Right lung (tissue), 5 donors: Measurements from ENCODE around the gene SUSD2. TPM values are rescaled to one million over a fixed set of nuclear protein-coding genes. Genes with fewer than 3 reads are reported as not detected.
"Not testable (repeated sequence)": the region's sequence is repeated elsewhere in the genome, so short reads cannot be mapped to it uniquely, and the experiment has no call there.

Experiments
- DNase-seq, 2 donors: peaks; one replicate each; pipeline ENCODE4 v3.0.0-alpha.2; 2013
- polyA plus RNA-seq, 5 donors: library from polyadenylated mRNA; unstranded; fragments of 120-200 nt; gene quantifications; one replicate each; pipeline versions ENCODE4 v1.2.1 to v1.2.3, GENCODE V29; 2013; ENCODE audit warnings: inconsistent platforms in 1 of 5, low replicate concordance in 1 of 5; ENCODE audit not compliant: insufficient read length in 5 of 5, insufficient read depth in 1 of 5

Gene SUSD2
- polyA plus RNA-seq, 5 donors, result 6.3 to 21.8 (median 11.5) TPM

GRCh38 chr22:24188705-24189248 is 7.5 kb downstream of the SUSD2 start:
- DNase-seq, result no peak

DNA sequence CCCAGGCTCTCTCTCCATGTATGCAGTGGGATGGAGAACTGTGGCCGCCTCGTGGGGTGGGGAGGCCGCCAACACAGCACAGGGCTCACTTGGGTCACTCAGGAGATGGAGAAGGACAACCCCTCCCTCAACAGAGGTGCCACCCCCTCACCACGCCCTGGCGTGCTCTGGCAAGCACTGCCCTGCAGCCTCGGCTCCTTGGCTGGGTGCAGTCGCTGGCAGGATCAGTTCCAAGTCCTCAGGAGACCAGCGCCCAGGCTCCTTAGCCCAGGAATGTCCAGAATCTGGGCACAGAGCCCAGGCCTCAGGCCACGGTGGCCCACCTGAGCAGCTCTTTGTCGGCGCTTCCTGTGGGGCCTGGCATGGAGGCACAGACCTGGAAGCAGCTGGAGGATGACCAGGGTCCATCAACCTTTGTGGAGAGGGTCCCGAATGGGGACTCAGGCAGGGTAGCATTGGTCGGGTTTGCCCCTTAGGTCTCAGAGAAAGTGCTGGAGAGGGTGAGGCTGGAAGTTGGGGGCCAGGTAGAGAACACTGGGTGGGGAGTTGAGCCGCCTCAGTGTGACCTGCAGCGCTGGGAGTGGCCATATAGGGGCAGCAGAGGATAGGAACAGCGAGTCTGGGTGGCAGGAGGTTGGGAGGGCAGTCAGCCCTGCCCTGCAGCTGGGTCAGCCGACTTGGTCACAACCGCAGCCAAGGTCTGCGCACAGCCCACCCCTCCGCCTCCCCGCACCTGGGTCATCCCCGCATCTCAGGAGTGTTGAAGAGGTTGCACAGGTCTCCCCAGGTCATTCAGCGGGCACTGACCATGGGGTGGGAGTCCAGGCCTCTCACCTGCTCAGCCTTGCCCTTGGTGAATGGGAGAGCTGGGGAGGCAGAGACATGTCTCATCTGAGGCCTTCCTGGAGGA is 8.2 kb downstream of the SUSD2 start:
- peak; percentile 59 to 64 for DNase-seq

- no peak for DNase-seq
These were observed 8.9 kb downstream of the SUSD2 start for GRCh38 chr22:24190159-24190540.

- no peak for DNase-seq
These were observed 9.4 kb downstream of the SUSD2 start for GRCh38 chr22:24190596-24191208.

DNA sequence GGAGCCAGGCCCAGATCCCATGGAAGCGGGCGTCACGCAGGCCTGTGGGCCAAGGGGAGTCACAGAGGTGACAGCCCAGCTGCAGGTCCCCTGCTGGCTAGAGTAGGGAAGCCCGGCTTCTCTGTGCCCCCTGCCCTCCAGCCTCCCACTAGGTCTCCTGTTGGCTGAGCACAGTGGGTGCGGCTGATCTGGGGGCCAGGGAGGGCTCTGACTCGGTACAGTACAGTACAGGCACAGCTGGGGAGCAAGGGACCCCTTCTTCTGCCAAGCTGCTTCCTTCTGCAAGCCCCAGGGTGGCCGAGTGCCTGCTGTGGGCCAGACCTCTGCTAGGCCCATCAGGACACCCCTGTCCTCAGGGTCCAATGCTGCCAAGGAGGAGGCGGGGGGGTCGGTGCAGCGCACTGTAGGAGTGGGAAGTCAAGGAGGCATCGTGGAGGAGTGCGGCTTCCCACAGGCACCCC is 10.1 kb downstream of the SUSD2 start:
- no peak for DNase-seq

DNA sequence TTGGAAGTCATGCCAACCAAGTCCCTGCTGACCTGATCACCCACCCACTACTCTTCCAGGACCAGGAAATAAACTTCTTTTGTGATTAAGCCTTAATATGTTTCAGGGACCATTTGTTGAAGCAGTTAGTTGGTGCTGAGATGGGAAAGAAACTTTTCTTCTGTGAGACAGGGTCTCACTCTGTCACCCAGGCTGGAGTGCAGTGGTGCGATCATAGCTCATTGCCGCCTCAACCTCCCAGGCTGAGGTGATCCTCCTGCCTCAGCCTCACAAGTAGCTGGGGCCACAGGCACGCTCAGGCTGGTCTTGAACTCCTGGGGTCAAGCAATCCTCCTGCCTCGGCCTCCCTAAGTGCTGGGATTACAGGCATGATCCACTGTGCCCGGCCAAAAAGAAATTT is 10.6 kb downstream of the SUSD2 start:
- DNase-seq, result no peak

GRCh38 chr22:24198682-24199052 is 17.4 kb downstream of the SUSD2 start:
- no peak for DNase-seq

- DNase-seq, result no peak
These were observed 19.4 kb downstream of the SUSD2 start for GRCh38 chr22:24200619-24201212.

- DNase-seq, result no peak
These were observed 20.7 kb downstream of the SUSD2 start for GRCh38 chr22:24201681-24202614.

- not testable (repeated sequence) for DNase-seq
These were observed 22.6 kb downstream of the SUSD2 start for GRCh38 chr22:24203856-24204255.

DNA sequence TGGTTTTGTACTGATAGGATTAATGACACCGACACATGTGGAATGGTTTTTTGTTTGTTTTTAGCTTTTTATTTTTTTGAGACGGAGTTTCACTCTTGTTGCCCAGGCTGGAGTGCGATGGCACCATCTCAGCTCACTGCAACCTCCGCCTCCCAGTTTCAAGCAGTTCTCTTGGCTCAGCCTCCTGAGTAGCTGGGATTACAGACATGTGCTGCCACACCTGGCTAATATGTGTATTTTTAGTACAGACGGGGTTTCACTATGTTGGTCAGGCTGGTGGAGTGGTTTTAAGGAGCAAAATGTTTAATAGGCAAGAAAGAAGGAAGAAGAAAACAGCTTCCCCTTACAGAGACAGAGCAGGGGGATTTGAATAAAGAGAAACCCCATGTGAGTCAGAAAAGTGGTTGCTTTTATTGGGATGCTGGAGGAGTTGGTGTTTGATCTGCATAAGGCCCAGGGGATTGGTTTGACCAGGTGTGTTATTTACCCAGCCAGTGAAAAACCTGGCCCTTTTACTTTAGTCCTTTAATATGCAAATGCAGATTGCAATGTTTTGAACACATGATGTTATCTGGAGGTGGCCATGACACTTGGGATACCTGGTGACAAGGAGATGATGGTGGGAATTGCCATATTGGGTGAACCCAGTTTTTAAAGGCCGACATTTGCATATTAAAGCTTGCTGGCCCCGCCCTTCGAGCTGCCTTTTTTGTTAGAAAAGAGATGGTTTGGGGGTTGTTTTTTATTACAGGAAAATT is 24.3 kb downstream of the SUSD2 start:
- no peak for DNase-seq

- DNase-seq, result not testable (repeated sequence)
These were observed 25.4 kb downstream of the SUSD2 start for GRCh38 chr22:24206460-24207263.

GRCh38 chr22:24207264-24208011 is 26.2 kb downstream of the SUSD2 start:
- DNase-seq, result no peak

GRCh38 chr22:24208012-24208749 is 26.9 kb downstream of the SUSD2 start:
- DNase-seq, result peak; percentile 45 to 48

GRCh38 chr22:24209016-24209415 is 27.7 kb downstream of the SUSD2 start:
- DNase-seq, result no peak

- peak; percentile 24 to 43 for DNase-seq
These were observed 28.4 kb downstream of the SUSD2 start for GRCh38 chr22:24209687-24210086.

DNA sequence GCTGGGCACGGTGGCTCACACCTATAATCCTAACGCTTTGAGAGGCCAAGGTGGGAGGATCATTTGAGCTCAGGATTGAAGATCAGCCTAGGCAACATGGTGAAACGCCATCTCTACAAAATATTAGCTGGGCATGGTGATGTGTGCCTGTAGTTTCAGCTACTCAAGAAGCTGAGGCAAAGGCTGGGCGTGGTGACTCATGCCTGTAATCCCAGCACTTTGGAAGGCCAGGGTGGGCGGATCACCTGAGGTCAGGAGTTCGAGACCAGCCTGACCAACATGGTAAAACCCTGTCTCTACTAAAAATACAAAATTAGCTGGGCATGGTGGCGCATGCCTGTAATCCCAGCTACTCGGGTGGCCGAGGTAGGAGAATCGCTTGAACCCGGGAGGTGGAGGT is 29.1 kb downstream of the SUSD2 start:
- not testable (repeated sequence) for DNase-seq

- not testable (repeated sequence) for DNase-seq
These were observed 30.4 kb downstream of the SUSD2 start for GRCh38 chr22:24211716-24212115.
